Cardiac muscle cell (in vitro differentiated cells and primary cell): Measurements from ENCODE around the gene CDC14A. TPM values are rescaled to one million over a fixed set of nuclear protein-coding genes. Genes with fewer than 3 reads are reported as not detected.

Experiments used
- DNase-seq, 2 donors: peaks; one replicate each; pipeline versions ENCODE4 v3.0.0 to v3.0.0-alpha.2; 2010 to 2017; ENCODE audit warnings: low read depth in 1 of 2, low spot score in 1 of 2
- H3K27ac ChIP-seq: fragments of 200-600 bp; sonication (generic); 2 replicates; pipeline ENCODE4 v1.5.1; 2016
- H3K27me3 ChIP-seq: fragments of 200-600 bp; sonication (generic); 2 replicates; pipeline ENCODE4 v1.6.0; 2016; ENCODE audit warnings: control low read depth
- H3K36me3 ChIP-seq: fragments of 200-600 bp; sonication (generic); 2 replicates; pipeline ENCODE4 v1.5.1; 2016; ENCODE audit warnings: control low read depth
- H3K4me1 ChIP-seq: fragments of 200-600 bp; sonication (generic); 2 replicates; pipeline ENCODE4 v1.8.1; 2017; ENCODE audit warnings: low read depth, mild to moderate bottlenecking, mixed run types
- H3K4me3 ChIP-seq: fragments of 200-600 bp; sonication (generic); 2 replicates; pipeline ENCODE4 v1.5.1; 2016; ENCODE audit warnings: mild to moderate bottlenecking
- H3K9me3 ChIP-seq: fragments of 200-600 bp; sonication (generic); 2 replicates; pipeline ENCODE4 v1.5.1; 2017; ENCODE audit warnings: low read depth, mild to moderate bottlenecking, control low read depth
- polyA plus RNA-seq: library from polyadenylated mRNA; unstranded; fragments of >200 nt; fragmentation: Nextera tagmentation; extraction: Ambion mirVana; gene quantifications from 2 replicates; pipeline ENCODE4 v1.2.1, GENCODE V29; 2016
- total RNA-seq: library from RNA; depleted of rRNA; stranded (reverse); fragments of >200 nt; gene quantifications from 2 replicates; pipeline ENCODE4 v1.2.3, GENCODE V29; 2016
- TF ChIP-seq, protein P1 (sequence below): IDR thresholded peaks from 2 replicates; pipeline ENCODE4 v1.5.1; 2012; ENCODE audit warnings: low read depth, mild to moderate bottlenecking, low read length

CDC14A gene
- total and polyA plus RNA-seq, 2 experiments from 2014 or later, result 9.6 to 16.9 TPM

GRCh38 chr1:100455478-100456072, 103.3 kb downstream of the CDC14A start:
- TF ChIP-seq, protein P1, sequence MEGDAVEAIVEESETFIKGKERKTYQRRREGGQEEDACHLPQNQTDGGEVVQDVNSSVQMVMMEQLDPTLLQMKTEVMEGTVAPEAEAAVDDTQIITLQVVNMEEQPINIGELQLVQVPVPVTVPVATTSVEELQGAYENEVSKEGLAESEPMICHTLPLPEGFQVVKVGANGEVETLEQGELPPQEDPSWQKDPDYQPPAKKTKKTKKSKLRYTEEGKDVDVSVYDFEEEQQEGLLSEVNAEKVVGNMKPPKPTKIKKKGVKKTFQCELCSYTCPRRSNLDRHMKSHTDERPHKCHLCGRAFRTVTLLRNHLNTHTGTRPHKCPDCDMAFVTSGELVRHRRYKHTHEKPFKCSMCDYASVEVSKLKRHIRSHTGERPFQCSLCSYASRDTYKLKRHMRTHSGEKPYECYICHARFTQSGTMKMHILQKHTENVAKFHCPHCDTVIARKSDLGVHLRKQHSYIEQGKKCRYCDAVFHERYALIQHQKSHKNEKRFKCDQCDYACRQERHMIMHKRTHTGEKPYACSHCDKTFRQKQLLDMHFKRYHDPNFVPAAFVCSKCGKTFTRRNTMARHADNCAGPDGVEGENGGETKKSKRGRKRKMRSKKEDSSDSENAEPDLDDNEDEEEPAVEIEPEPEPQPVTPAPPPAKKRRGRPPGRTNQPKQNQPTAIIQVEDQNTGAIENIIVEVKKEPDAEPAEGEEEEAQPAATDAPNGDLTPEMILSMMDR, result peak; percentile 44
- peak; percentile 23 to 30 for DNase-seq
- Histone ChIP-seq H3K27ac (no peak overlapping the region), H3K4me3 (no peak overlapping the region), H3K4me1 (peaks cover 11% of the 10 kb centered on the region), H3K27me3 (no peaks in the 10 kb centered on the region), H3K9me3 (no peaks in the 10 kb centered on the region), H3K36me3 (no peaks in the 10 kb centered on the region)

DNA sequence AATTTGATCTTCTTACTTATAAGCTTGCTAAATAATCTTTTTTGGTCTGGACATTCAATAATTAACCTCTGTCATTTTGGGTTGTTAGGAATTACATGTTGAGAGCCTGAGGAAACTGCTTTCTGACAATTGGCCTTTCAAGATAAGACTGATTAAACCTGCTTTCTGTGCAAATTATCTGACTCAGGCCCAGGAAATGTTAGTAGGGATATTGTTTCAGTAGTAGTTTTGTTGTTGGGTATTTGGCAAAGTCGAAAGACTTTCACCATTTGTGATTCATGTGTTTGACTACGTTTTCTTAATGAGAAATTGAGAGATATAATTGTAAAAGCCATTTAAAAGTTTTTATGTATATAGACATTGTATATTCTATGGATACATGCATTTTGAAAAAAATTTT, 104.6 kb downstream of the CDC14A start:
- TF ChIP-seq, protein P1, result no peak
- peaks cover 11% of the 10 kb centered on the region for H3K4me1 ChIP-seq
- H3K27ac ChIP-seq, result no peak overlapping the region

GRCh38 chr1:100457683-100458082, 105.4 kb downstream of the CDC14A start:
- TF ChIP-seq, protein P1, result no peak
- H3K27ac ChIP-seq, result no peak overlapping the region

More for the DNA sequence above, 104.6 kb downstream of the CDC14A start:
- DNase-seq, result peak in 1 of 2 donors; percentile 20
- Histone ChIP-seq H3K9me3 (no peaks in the 10 kb centered on the region), H3K27me3 (no peaks in the 10 kb centered on the region), H3K4me3 (no peak overlapping the region), H3K36me3 (no peaks in the 10 kb centered on the region)

GRCh38 chr1:100458661-100459357, 106.5 kb downstream of the CDC14A start:
- no peaks in the 10 kb centered on the region for H3K36me3 ChIP-seq
- H3K4me1 ChIP-seq, result peaks cover 11% of the 10 kb centered on the region
- H3K4me3 ChIP-seq, result no peak overlapping the region
- peak overlapping the region; percentile 55 for H3K27ac ChIP-seq
- TF ChIP-seq, protein P1, result no peak
- DNase-seq, result peak in 1 of 2 donors; percentile 30
- no peaks in the 10 kb centered on the region for H3K27me3 ChIP-seq
- no peaks in the 10 kb centered on the region for H3K9me3 ChIP-seq

More at GRCh38 chr1:100457683-100458082, 105.4 kb downstream of the CDC14A start:
- DNase-seq, result no peak
- Histone ChIP-seq H3K9me3 (no peaks in the 10 kb centered on the region), H3K27me3 (no peaks in the 10 kb centered on the region), H3K4me3 (no peak overlapping the region), H3K4me1 (peaks cover 11% of the 10 kb centered on the region), H3K36me3 (no peaks in the 10 kb centered on the region)

GRCh38 chr1:100459358-100460114, 107.2 kb downstream of the CDC14A start:
- Histone ChIP-seq H3K36me3 (no peaks in the 10 kb centered on the region), H3K4me3 (no peak overlapping the region), H3K27me3 (no peaks in the 10 kb centered on the region), H3K9me3 (no peaks in the 10 kb centered on the region), H3K4me1 (peaks cover 18% of the 10 kb centered on the region), H3K27ac (peak overlapping the region; percentile 55)
- TF ChIP-seq, protein P1, result peak; percentile 89
- DNase-seq, result peak; percentile 75 to 90
